ENCODE results near the gene SEC22A.
A peak's percentile ranks its signal among the peaks of the same experiment; 100 is the strongest.

SEC22A gene

GRCh38 chr3:123157598-123158287, 44.0 kb upstream of the SEC22A start:
- Histone ChIP-seq H3K18ac (ENCODE audit: low read length) (no peak overlapping the region), H3K79me1 (ENCODE audit: low read depth, low read length) (no peaks in the 10 kb centered on the region), H3K36me3 (replicated peaks in 1 of 2; ENCODE audit: control insufficient read depth in 2 of 2, insufficient read depth in 2 of 2, low read length in 2 of 2) (peaks cover 0 to 84% of the 10 kb centered on the region in 2 donors), H3K27me3 (ENCODE audit: control insufficient read depth in 3 of 3, insufficient read depth in 3 of 3, low read depth in 1 of 3, low read length in 3 of 3) (no peaks in the 10 kb centered on the region), H3K27ac (replicated peaks; ENCODE audit: low read length) (no peak overlapping the region), H2AK5ac (ENCODE audit: low read depth, low read length) (no peak overlapping the region), H2BK120ac (ENCODE audit: low read depth, low read length) (no peak overlapping the region), H2BK15ac (ENCODE audit: low read length) (no peak overlapping the region), H2BK12ac (ENCODE audit: low read length) (no peak overlapping the region), H3K23ac (ENCODE audit: low read depth, low read length, poor library complexity) (no peak overlapping the region), H3K14ac (ENCODE audit: low read length) (no peak overlapping the region), H4K8ac (ENCODE audit: low read depth, low read length) (no peak overlapping the region), H3K4me2 (ENCODE audit: insufficient read depth, low read length, poor library complexity, severe bottlenecking) (no peak overlapping the region), H3K4ac (ENCODE audit: low read length) (no peak overlapping the region), H3K9me3 (replicated peaks in 1 of 2; ENCODE audit: control insufficient read depth in 2 of 2, insufficient read depth in 1 of 2, low read depth in 1 of 2, low read length in 2 of 2) (no peaks in the 10 kb centered on the region), H3K4me1 (ENCODE audit: control insufficient read depth in 2 of 2, insufficient read depth in 1 of 2, low read depth in 1 of 2, low read length in 2 of 2) (peaks cover 21 to 29% of the 10 kb centered on the region in 2 donors), H3K9ac (ENCODE audit: low read depth, low read length, poor library complexity) (no peak overlapping the region), H4K91ac (ENCODE audit: low read depth, low read length, poor library complexity) (no peak overlapping the region), H2AFZ (ENCODE audit: low read length) (no peak overlapping the region), H3K4me3 (ENCODE audit: low read length in 2 of 2) (no peak overlapping the region), H2BK5ac (ENCODE audit: low read length) (no peak overlapping the region)
- no peak for DNase-seq (ENCODE audit: low spot score)
- no CpG with 5 or more reads among the region's 4 CpGs for WGBS, 2 donors (ENCODE audit: extremely low coverage in 2 of 2, insufficient read length in 2 of 2, insufficient replicate concordance in 1 of 2)

- Histone ChIP-seq H3K4me2 (ENCODE audit: insufficient read depth, low read length, poor library complexity, severe bottlenecking) (no peak overlapping the region), H2BK15ac (ENCODE audit: low read length) (no peak overlapping the region), H3K4me3 (ENCODE audit: low read length in 2 of 2) (no peak overlapping the region), H3K36me3 (replicated peaks in 1 of 2; ENCODE audit: control insufficient read depth in 2 of 2, insufficient read depth in 2 of 2, low read length in 2 of 2) (peaks cover 0 to 89% of the 10 kb centered on the region in 2 donors), H3K14ac (ENCODE audit: low read length) (no peak overlapping the region), H3K9me3 (replicated peaks in 1 of 2; ENCODE audit: control insufficient read depth in 2 of 2, insufficient read depth in 1 of 2, low read depth in 1 of 2, low read length in 2 of 2) (no peaks in the 10 kb centered on the region), H3K27me3 (ENCODE audit: control insufficient read depth in 3 of 3, insufficient read depth in 3 of 3, low read depth in 1 of 3, low read length in 3 of 3) (no peaks in the 10 kb centered on the region), H2BK120ac (ENCODE audit: low read depth, low read length) (no peak overlapping the region), H3K18ac (ENCODE audit: low read length) (no peak overlapping the region), H4K8ac (ENCODE audit: low read depth, low read length) (no peak overlapping the region), H2BK12ac (ENCODE audit: low read length) (no peak overlapping the region), H2AFZ (ENCODE audit: low read length) (no peak overlapping the region), H2BK5ac (ENCODE audit: low read length) (no peak overlapping the region), H3K4ac (ENCODE audit: low read length) (no peak overlapping the region), H3K79me1 (ENCODE audit: low read depth, low read length) (no peaks in the 10 kb centered on the region), H3K4me1 (ENCODE audit: control insufficient read depth in 2 of 2, insufficient read depth in 1 of 2, low read depth in 1 of 2, low read length in 2 of 2) (peaks cover 15 to 26% of the 10 kb centered on the region in 2 donors), H3K27ac (replicated peaks; ENCODE audit: low read length) (no peak overlapping the region), H2AK5ac (ENCODE audit: low read depth, low read length) (no peak overlapping the region), H3K23ac (ENCODE audit: low read depth, low read length, poor library complexity) (no peak overlapping the region), H3K9ac (ENCODE audit: low read depth, low read length, poor library complexity) (no peak overlapping the region), H4K91ac (ENCODE audit: low read depth, low read length, poor library complexity) (no peak overlapping the region)
- DNase-seq (ENCODE audit: low spot score): no peak
- WGBS, 2 donors (ENCODE audit: extremely low coverage in 2 of 2, insufficient read length in 2 of 2, insufficient replicate concordance in 1 of 2): no CpG with 5 or more reads among the region's 4 CpGs
Observed at GRCh38 chr3:123158330-123158729, 43.4 kb upstream of the SEC22A start.

GRCh38 chr3:123158899-123159390, 42.8 kb upstream of the SEC22A start:
- H2BK120ac ChIP-seq (ENCODE audit: low read depth, low read length): no peak overlapping the region
- H3K14ac ChIP-seq (ENCODE audit: low read length): no peak overlapping the region
- H3K27me3 ChIP-seq (ENCODE audit: control insufficient read depth in 3 of 3, insufficient read depth in 3 of 3, low read depth in 1 of 3, low read length in 3 of 3): no peaks in the 10 kb centered on the region
- no peak overlapping the region for H2AK5ac ChIP-seq (ENCODE audit: low read depth, low read length)
- no peak overlapping the region for H2AFZ ChIP-seq (ENCODE audit: low read length)
- H4K8ac ChIP-seq (ENCODE audit: low read depth, low read length): no peak overlapping the region
- no peak overlapping the region for H3K4ac ChIP-seq (ENCODE audit: low read length)
- no peak overlapping the region for H3K23ac ChIP-seq (ENCODE audit: low read depth, low read length, poor library complexity)
- no peak for DNase-seq (ENCODE audit: low spot score)
- no CpG with 5 or more reads among the region's 10 CpGs for WGBS, 2 donors (ENCODE audit: extremely low coverage in 2 of 2, insufficient read length in 2 of 2, insufficient replicate concordance in 1 of 2)
- no peak overlapping the region for H3K27ac ChIP-seq (replicated peaks; ENCODE audit: low read length)
- H3K9me3 ChIP-seq (replicated peaks in 1 of 2; ENCODE audit: control insufficient read depth in 2 of 2, insufficient read depth in 1 of 2, low read depth in 1 of 2, low read length in 2 of 2): peaks cover 0 to under 1% of the 10 kb centered on the region in 2 donors
- H3K9ac ChIP-seq (ENCODE audit: low read depth, low read length, poor library complexity): no peak overlapping the region
- peaks cover 9 to 21% of the 10 kb centered on the region in 2 donors for H3K4me1 ChIP-seq (ENCODE audit: control insufficient read depth in 2 of 2, insufficient read depth in 1 of 2, low read depth in 1 of 2, low read length in 2 of 2)
- H3K4me2 ChIP-seq (ENCODE audit: insufficient read depth, low read length, poor library complexity, severe bottlenecking): no peak overlapping the region
- no peaks in the 10 kb centered on the region for H3K79me1 ChIP-seq (ENCODE audit: low read depth, low read length)
- no peak overlapping the region for H2BK5ac ChIP-seq (ENCODE audit: low read length)
- no peak overlapping the region for H3K18ac ChIP-seq (ENCODE audit: low read length)
- no peak overlapping the region for H3K4me3 ChIP-seq (ENCODE audit: low read length in 2 of 2)
- H4K91ac ChIP-seq (ENCODE audit: low read depth, low read length, poor library complexity): no peak overlapping the region
- no peak overlapping the region for H2BK12ac ChIP-seq (ENCODE audit: low read length)
- H3K36me3 ChIP-seq (replicated peaks in 1 of 2; ENCODE audit: control insufficient read depth in 2 of 2, insufficient read depth in 2 of 2, low read length in 2 of 2): peaks cover 0 to 95% of the 10 kb centered on the region in 2 donors
- no peak overlapping the region for H2BK15ac ChIP-seq (ENCODE audit: low read length)

DNA sequence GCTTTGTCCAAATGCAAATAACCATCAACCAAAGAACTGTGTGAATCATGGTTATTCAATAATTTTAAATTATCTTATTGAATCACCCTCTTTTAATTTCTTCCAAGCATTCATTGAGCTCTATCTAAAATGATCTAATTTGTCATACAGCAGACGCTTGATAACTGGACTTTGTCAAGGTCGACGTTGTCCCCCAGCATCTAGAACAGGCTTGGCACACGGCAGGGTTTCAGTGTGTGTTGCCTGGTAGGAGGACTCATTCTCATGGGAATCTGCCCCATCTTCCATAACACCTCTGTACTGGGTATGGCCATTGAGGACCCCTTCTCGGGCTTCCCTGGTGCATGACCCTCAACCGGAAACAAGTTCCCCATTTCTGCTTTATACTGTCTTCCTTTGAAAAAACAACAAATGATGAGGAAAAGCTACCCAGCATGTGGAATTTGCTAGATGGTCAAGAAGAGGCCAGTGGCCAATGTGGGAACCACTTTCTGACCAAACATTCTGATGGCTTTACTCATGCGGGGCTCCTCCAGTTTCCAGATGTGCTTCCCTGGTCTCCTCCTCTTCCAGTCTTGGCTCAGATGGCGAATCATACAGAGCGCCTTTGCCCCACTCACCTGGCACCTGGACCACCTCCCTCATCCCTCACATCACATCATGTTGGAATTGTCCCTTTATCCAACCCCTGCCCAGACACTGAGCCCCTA, 41.7 kb upstream of the SEC22A start:
- no peak overlapping the region for H3K4ac ChIP-seq (ENCODE audit: low read length)

More for the DNA sequence above, 41.7 kb upstream of the SEC22A start:
- Histone ChIP-seq H3K79me1 (ENCODE audit: low read depth, low read length) (no peaks in the 10 kb centered on the region), H3K27ac (replicated peaks; ENCODE audit: low read length) (no peak overlapping the region), H2AK5ac (ENCODE audit: low read depth, low read length) (no peak overlapping the region), H3K4me1 (ENCODE audit: control insufficient read depth in 2 of 2, insufficient read depth in 1 of 2, low read depth in 1 of 2, low read length in 2 of 2) (peaks cover 2 to 10% of the 10 kb centered on the region in 2 donors), H3K27me3 (ENCODE audit: control insufficient read depth in 3 of 3, insufficient read depth in 3 of 3, low read depth in 1 of 3, low read length in 3 of 3) (no peaks in the 10 kb centered on the region), H3K4me3 (ENCODE audit: low read length in 2 of 2) (no peak overlapping the region), H2AFZ (ENCODE audit: low read length) (no peak overlapping the region), H3K18ac (ENCODE audit: low read length) (no peak overlapping the region), H2BK120ac (ENCODE audit: low read depth, low read length) (no peak overlapping the region), H3K4me2 (ENCODE audit: insufficient read depth, low read length, poor library complexity, severe bottlenecking) (no peak overlapping the region), H3K23ac (ENCODE audit: low read depth, low read length, poor library complexity) (no peak overlapping the region), H4K91ac (ENCODE audit: low read depth, low read length, poor library complexity) (no peak overlapping the region), H2BK15ac (ENCODE audit: low read length) (no peak overlapping the region), H3K9me3 (replicated peaks in 1 of 2; ENCODE audit: control insufficient read depth in 2 of 2, insufficient read depth in 1 of 2, low read depth in 1 of 2, low read length in 2 of 2) (peaks cover 0 to 11% of the 10 kb centered on the region in 2 donors), H3K9ac (ENCODE audit: low read depth, low read length, poor library complexity) (no peak overlapping the region), H3K14ac (ENCODE audit: low read length) (peak overlapping the region; percentile 9), H3K36me3 (replicated peaks in 1 of 2; ENCODE audit: control insufficient read depth in 2 of 2, insufficient read depth in 2 of 2, low read length in 2 of 2) (peaks cover 1 to 99% of the 10 kb centered on the region in 2 donors), H2BK12ac (ENCODE audit: low read length) (no peak overlapping the region), H2BK5ac (ENCODE audit: low read length) (no peak overlapping the region), H4K8ac (ENCODE audit: low read depth, low read length) (no peak overlapping the region)
- WGBS, 2 donors (ENCODE audit: extremely low coverage in 2 of 2, insufficient read length in 2 of 2, insufficient replicate concordance in 1 of 2): no CpG with 5 or more reads among the region's 9 CpGs
- no peak for DNase-seq (ENCODE audit: low spot score)
